Breast epithelium (tissue), 4 donors: Measurements from ENCODE around the gene MARCHF11. TPM values are rescaled to one million over a fixed set of nuclear protein-coding genes. Genes with fewer than 3 reads are reported as not detected.

Experiments
- DNase-seq, 2 donors: peaks; one replicate each; pipeline ENCODE4 v3.0.0-alpha.2; 2019; ENCODE audit warnings: low spot score in 2 of 2
- H3K27ac ChIP-seq, 2 donors: fragments of 200-600 bp; sonication (generic) in 1 of 2; one replicate each; pipeline ENCODE4 v1.5.1; 2016 to 2019; ENCODE audit warnings: mild to moderate bottlenecking in 1 of 2
- H3K27me3 ChIP-seq, 2 donors: fragments of 200-600 bp; sonication (generic) in 1 of 2; one replicate each; pipeline versions ENCODE4 v1.5.1 to v1.6.0; 2017 to 2019; ENCODE audit warnings: control low read depth in 1 of 2, mild to moderate bottlenecking in 1 of 2
- H3K36me3 ChIP-seq: fragments of 200-600 bp; one replicate; pipeline ENCODE4 v1.5.1; 2019
- H3K4me1 ChIP-seq, 2 donors: fragments of 200-600 bp; sonication (generic); one replicate each; pipeline ENCODE4 v1.5.1; 2016 to 2019; ENCODE audit warnings: control low read depth in 1 of 2
- H3K4me3 ChIP-seq, 3 donors: fragments of 200-600 bp; sonication (generic); 1 replicate in 2 of 3; 2 replicates in 1 of 3; pipeline ENCODE4 v1.5.1; 2016 to 2019; ENCODE audit warnings: mild to moderate bottlenecking in 3 of 3, moderate library complexity in 2 of 3
- H3K9me3 ChIP-seq, 2 donors: fragments of 200-600 bp; sonication (generic) in 1 of 2; one replicate each; pipeline ENCODE4 v1.5.1; 2016 to 2019; ENCODE audit warnings: control low read depth in 1 of 2
- CTCF ChIP-seq, 3 donors: fragments of 450-650 bp; IDR thresholded peaks; one replicate each; pipeline ENCODE4 v1.5.1; 2016 to 2017; ENCODE audit warnings: antibody characterized with exemption in 3 of 3, mild to moderate bottlenecking in 3 of 3, moderate library complexity in 3 of 3
- POLR2A ChIP-seq: fragments of 450-650 bp; IDR thresholded peaks from one replicate; pipeline ENCODE4 v1.6.1; 2016; ENCODE audit warnings: antibody characterized with exemption, mild to moderate bottlenecking, moderate library complexity
- POLR2AphosphoS5 ChIP-seq, 3 donors: sonication (generic); formaldehyde crosslinking; IDR thresholded peaks; one replicate each; pipeline ENCODE4 v1.6.1; 2017; ENCODE audit warnings: antibody characterized with exemption in 3 of 3
- intact Hi-C: fragments of 100-400 bp; cut with DNase I; formaldehyde crosslinking; loops from one replicate; pipeline ENCODE4 v1.15.1; 2023; ENCODE audit warnings: low total_unique reads
- total RNA-seq, 3 donors: library from RNA; depleted of rRNA; stranded (reverse); fragments of >200 nt; gene quantifications; one replicate each; pipeline ENCODE4 v1.1.0, GENCODE V29; 2016

Gene MARCHF11
- total RNA-seq, 3 donors from 2014 or later: not detected

GRCh38 chr5:16152601-16153568, 26.7 kb downstream of the MARCHF11 start:
- H3K36me3 ChIP-seq: no peaks in the 10 kb centered on the region
- intact Hi-C loops: no loop called here
- no peak for TF ChIP-seq POLR2A
- no peak for TF ChIP-seq POLR2AphosphoS5 (IDR thresholded peaks at IDR 0.05)
- TF ChIP-seq CTCF (IDR thresholded peaks at IDR 0.05): no peak

DNA sequence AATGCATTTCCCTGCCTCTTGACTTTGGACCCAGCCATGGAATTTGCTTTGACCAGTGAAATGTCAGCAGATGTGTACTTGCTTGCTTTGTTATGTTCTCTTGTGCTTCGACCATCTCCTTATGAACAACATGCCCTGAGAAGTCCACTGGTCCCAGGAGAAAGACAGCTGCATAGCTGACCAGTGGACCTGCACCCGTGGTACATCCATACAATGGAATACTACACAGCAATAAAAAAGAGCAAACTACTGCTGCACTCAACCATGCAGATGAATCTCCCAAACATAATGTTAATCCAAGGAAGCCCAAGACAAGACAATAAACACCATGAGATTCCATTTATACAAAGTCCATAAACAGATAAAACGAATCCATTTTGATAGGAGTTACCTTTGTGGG, 30.0 kb downstream of the MARCHF11 start:
- Histone ChIP-seq H3K36me3 (no peaks in the 10 kb centered on the region), H3K27me3 (no peaks in the 10 kb centered on the region), H3K4me3 (no peak overlapping the region), H3K27ac (no peak overlapping the region), H3K4me1 (no peaks in the 10 kb centered on the region), H3K9me3 (no peaks in the 10 kb centered on the region)
- no peak for DNase-seq
- intact Hi-C loops: no loop called here
- TF ChIP-seq POLR2A (no peak), CTCF (IDR thresholded peaks at IDR 0.05) (no peak), POLR2AphosphoS5 (IDR thresholded peaks at IDR 0.05) (no peak)

More at GRCh38 chr5:16152601-16153568, 26.7 kb downstream of the MARCHF11 start:
- Histone ChIP-seq H3K27ac (no peak overlapping the region), H3K4me3 (no peak overlapping the region), H3K27me3 (no peaks in the 10 kb centered on the region), H3K4me1 (no peaks in the 10 kb centered on the region), H3K9me3 (no peaks in the 10 kb centered on the region)
- no peak for DNase-seq

- Histone ChIP-seq H3K4me1 (no peaks in the 10 kb centered on the region), H3K27ac (no peak overlapping the region), H3K36me3 (no peaks in the 10 kb centered on the region), H3K27me3 (no peaks in the 10 kb centered on the region), H3K4me3 (no peak overlapping the region), H3K9me3 (no peaks in the 10 kb centered on the region)
- TF ChIP-seq CTCF (IDR thresholded peaks at IDR 0.05) (no peak), POLR2AphosphoS5 (IDR thresholded peaks at IDR 0.05) (no peak), POLR2A (no peak)
- intact Hi-C loops: no loop called here
- DNase-seq: no peak
Measured at GRCh38 chr5:16147179-16147900, 32.3 kb downstream of the MARCHF11 start.

DNA sequence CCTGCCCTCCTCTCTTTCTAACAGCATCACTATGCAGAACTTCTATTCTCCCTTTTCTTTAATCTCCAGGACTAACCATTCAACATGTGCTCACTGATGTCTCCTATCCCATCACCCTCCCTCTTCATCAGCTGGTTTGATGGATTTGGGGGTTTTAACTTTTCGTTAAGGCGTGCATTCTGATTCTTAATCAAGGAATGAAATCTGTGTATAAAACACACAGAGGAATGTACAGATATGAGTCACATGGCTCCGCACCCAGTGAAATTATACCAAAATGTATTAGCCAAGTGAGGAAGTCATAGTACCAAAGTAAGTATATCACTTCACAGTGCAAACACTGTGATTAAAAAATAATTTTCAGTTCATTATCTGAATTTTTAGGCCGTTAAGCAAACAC, 35.2 kb downstream of the MARCHF11 start:
- Histone ChIP-seq H3K9me3 (no peaks in the 10 kb centered on the region), H3K4me3 (no peak overlapping the region), H3K27me3 (no peaks in the 10 kb centered on the region), H3K36me3 (no peaks in the 10 kb centered on the region), H3K27ac (no peak overlapping the region), H3K4me1 (no peaks in the 10 kb centered on the region)
- intact Hi-C loops: no loop called here
- TF ChIP-seq CTCF (IDR thresholded peaks at IDR 0.05) (no peak), POLR2A (no peak), POLR2AphosphoS5 (IDR thresholded peaks at IDR 0.05) (no peak)
- no peak for DNase-seq
